Hematopoietic multipotent progenitor cell treated with erythropoietin and hydrocortisone succinate and interleukin-3 and kit ligand, for 4 days (in vitro differentiated cells): ENCODE data around the gene ARHGEF40.
A peak's percentile ranks its signal among the peaks of the same experiment; 100 is the strongest.
"Not testable (repeated sequence)": the region's sequence is repeated elsewhere in the genome, so short reads cannot be mapped to it uniquely, and the experiment has no call there.

ENCODE experiments used
- DNase-seq: peaks from one replicate; pipeline ENCODE4 v3.0.0-alpha.2; 2015

Gene ARHGEF40

GRCh38 chr14:21040370-21040925 lies 29.7 kb upstream of the ARHGEF40 start:
- DNase-seq = peak; percentile 33

GRCh38 chr14:21040941-21041340 lies 29.2 kb upstream of the ARHGEF40 start:
- not testable (repeated sequence) for DNase-seq

- peak; percentile 54 for DNase-seq
Measured at GRCh38 chr14:21041676-21042433, 28.2 kb upstream of the ARHGEF40 start, which contains the start of gene RNASE7. TSS of gene RNASE7 (plus strand) at chr14:21042362. CDS start at chr14:21042993, 631 bp downstream.

- DNase-seq = peak; percentile 30
Measured at GRCh38 chr14:21042918-21043317, 27.2 kb upstream of the ARHGEF40 start.

GRCh38 chr14:21043387-21043973 lies 26.6 kb upstream of the ARHGEF40 start:
- no peak for DNase-seq

- DNase-seq = peak; percentile 91
Measured at GRCh38 chr14:21043974-21044618, 26.0 kb upstream of the ARHGEF40 start.

- no peak for DNase-seq
Measured at GRCh38 chr14:21047378-21047781, 22.7 kb upstream of the ARHGEF40 start.

GRCh38 chr14:21048638-21049037 lies 21.5 kb upstream of the ARHGEF40 start:
- DNase-seq = no peak

GRCh38 chr14:21049271-21049673 lies 20.8 kb upstream of the ARHGEF40 start:
- DNase-seq = no peak

- DNase-seq = peak; percentile 24
Measured at GRCh38 chr14:21050597-21050996, 19.5 kb upstream of the ARHGEF40 start.

- no peak for DNase-seq
Measured at GRCh38 chr14:21053184-21054122, 16.7 kb upstream of the ARHGEF40 start.

GRCh38 chr14:21054123-21054767 lies 15.9 kb upstream of the ARHGEF40 start:
- peak; percentile 15 for DNase-seq

- DNase-seq = no peak
Measured at GRCh38 chr14:21054768-21055145, 15.3 kb upstream of the ARHGEF40 start.

GRCh38 chr14:21055432-21056117 lies 14.5 kb upstream of the ARHGEF40 start:
- DNase-seq = no peak

GRCh38 chr14:21056520-21057163 lies 13.5 kb upstream of the ARHGEF40 start:
- DNase-seq = no peak

GRCh38 chr14:21057803-21058675 lies 12.1 kb upstream of the ARHGEF40 start, which contains the start of gene RNASE8:
TSS of gene RNASE8 (plus strand) at chr14:21057822. CDS start at chr14:21057893, 71 bp downstream.
- peak; percentile 51 for DNase-seq

GRCh38 chr14:21058903-21059302 lies 11.2 kb upstream of the ARHGEF40 start:
- DNase-seq = no peak

GRCh38 chr14:21059842-21060613 lies 10.1 kb upstream of the ARHGEF40 start:
- DNase-seq = no peak
